ENCODE measurements around the gene LUC7L2. TPM values are rescaled to one million over a fixed set of nuclear protein-coding genes. Genes with fewer than 3 reads are reported as not detected.
"Not testable (repeated sequence)": the region's sequence is repeated elsewhere in the genome, so short reads cannot be mapped to it uniquely, and the experiment has no call there.

Gene LUC7L2
- total RNA-seq, 1 donor from 2014 or later = 51.8 TPM

DNA sequence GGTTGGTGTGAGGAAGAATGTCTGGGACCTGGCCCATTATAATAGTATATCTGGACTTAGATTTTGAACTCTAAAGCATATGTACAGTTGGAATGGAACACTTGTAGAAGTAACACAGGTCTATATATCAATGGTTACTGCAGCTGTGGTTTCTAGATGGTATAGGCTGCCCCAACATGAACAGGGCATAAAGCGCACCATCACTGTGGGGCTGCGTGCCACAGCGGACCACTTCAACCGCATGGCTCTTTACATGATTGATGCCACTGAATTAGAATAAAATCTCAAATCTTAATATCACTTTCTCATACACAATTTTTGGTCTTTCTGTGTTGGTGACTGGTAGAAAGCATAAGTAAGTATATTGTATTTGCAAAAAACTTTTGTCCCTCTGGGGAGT is 64.3 kb downstream of the LUC7L2 start:
- Histone ChIP-seq H3K9me3 (no peaks in the 10 kb centered on the region), H3K27ac (no peak overlapping the region), H3K4me1 (no peaks in the 10 kb centered on the region), H3K27me3 (no peaks in the 10 kb centered on the region), H3K4me3 (no peak overlapping the region), H3K36me3 (peaks cover 0 to 36% of the 10 kb centered on the region in 2 donors)
- no peak for TF ChIP-seq POLR2AphosphoS5 (IDR thresholded peaks at IDR 0.05; ENCODE audit: insufficient read depth in 1 of 2, low read depth in 1 of 2)
- TF ChIP-seq, protein P1, sequence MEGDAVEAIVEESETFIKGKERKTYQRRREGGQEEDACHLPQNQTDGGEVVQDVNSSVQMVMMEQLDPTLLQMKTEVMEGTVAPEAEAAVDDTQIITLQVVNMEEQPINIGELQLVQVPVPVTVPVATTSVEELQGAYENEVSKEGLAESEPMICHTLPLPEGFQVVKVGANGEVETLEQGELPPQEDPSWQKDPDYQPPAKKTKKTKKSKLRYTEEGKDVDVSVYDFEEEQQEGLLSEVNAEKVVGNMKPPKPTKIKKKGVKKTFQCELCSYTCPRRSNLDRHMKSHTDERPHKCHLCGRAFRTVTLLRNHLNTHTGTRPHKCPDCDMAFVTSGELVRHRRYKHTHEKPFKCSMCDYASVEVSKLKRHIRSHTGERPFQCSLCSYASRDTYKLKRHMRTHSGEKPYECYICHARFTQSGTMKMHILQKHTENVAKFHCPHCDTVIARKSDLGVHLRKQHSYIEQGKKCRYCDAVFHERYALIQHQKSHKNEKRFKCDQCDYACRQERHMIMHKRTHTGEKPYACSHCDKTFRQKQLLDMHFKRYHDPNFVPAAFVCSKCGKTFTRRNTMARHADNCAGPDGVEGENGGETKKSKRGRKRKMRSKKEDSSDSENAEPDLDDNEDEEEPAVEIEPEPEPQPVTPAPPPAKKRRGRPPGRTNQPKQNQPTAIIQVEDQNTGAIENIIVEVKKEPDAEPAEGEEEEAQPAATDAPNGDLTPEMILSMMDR (IDR thresholded peaks at IDR 0.05) = no peak
- no peak for TF ChIP-seq POLR2A (IDR thresholded peaks at IDR 0.05)
- intact Hi-C loops (cut with DNase I) = no loop called here
- no peak for DNase-seq (ENCODE audit: extremely low spot score in 2 of 2)

DNA sequence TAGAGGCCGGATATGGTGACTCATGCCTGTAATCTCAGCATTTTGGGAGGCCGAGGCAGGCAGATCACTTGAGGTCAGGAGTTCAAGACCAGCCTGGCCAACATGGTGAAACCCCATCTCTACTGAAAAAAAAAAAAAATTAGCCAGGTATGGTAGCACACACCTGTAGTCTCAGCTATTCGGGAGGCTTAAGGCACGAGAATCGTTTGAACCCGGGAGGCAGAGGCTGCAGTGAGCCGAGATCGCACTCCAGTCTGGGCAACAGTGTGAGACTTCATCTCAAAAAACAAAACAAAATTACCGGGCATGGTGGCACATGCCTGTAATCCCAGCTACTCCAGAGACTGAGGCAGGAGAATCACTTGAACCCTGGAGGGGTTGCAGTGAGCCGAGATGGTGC is 66.0 kb downstream of the LUC7L2 start:
- DNase-seq (ENCODE audit: extremely low spot score in 2 of 2); H3K27me3 ChIP-seq; H3K4me1 ChIP-seq; H3K27ac ChIP-seq; H3K4me3 ChIP-seq; H3K9me3 ChIP-seq; intact Hi-C loops (cut with DNase I): not testable (repeated sequence)
- H3K36me3 ChIP-seq = peaks cover 0 to 19% of the 10 kb centered on the region in 2 donors

DNA sequence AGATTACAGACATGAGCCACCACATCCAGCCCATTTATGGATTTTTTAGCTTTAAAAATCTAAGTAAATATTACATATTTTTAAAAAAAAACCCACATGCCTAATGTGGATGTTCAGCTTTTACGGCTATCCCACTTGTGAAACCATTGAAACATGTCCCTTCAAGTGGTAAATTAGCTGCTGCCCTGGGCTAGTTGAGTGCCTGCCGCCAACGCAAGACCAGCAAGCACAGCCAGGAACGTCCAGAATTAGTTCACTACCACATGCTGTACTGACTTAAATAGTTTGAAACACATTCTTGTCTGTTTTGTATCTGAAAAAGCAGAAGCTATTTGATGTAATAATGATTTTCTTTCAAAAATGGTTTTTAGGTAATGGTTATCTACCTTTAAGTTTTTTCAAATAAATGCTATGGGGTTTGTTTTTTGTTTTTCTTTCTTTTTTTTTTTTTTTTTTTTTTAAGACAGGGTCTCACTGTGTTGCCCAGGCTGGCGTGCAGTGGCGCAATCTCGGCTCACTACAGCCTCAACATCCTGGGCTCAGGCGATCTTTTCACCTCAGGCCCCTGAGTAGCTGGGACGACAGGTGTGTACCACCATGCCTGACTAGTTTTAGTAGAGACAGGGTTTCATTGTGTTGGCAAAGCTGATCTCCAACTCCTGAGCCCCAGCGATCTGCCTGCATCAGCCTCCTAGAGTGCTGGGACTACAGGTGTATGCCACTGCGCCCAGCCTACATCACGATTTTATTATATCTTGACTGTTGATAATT is 66.7 kb downstream of the LUC7L2 start:
- intact Hi-C loops (cut with DNase I) = no loop called here
- H3K27ac ChIP-seq = no peak overlapping the region
- no peaks in the 10 kb centered on the region for H3K27me3 ChIP-seq
- H3K9me3 ChIP-seq = no peaks in the 10 kb centered on the region
- TF ChIP-seq, protein P1 (IDR thresholded peaks at IDR 0.05) = no peak
- TF ChIP-seq POLR2AphosphoS5 (IDR thresholded peaks at IDR 0.05; ENCODE audit: insufficient read depth in 1 of 2, low read depth in 1 of 2) = no peak
- TF ChIP-seq POLR2A (IDR thresholded peaks at IDR 0.05) = no peak
- H3K4me3 ChIP-seq = no peak overlapping the region
- no peaks in the 10 kb centered on the region for H3K4me1 ChIP-seq
- DNase-seq (ENCODE audit: extremely low spot score in 2 of 2) = no peak
- H3K36me3 ChIP-seq = peaks cover 0 to 15% of the 10 kb centered on the region in 2 donors

DNA sequence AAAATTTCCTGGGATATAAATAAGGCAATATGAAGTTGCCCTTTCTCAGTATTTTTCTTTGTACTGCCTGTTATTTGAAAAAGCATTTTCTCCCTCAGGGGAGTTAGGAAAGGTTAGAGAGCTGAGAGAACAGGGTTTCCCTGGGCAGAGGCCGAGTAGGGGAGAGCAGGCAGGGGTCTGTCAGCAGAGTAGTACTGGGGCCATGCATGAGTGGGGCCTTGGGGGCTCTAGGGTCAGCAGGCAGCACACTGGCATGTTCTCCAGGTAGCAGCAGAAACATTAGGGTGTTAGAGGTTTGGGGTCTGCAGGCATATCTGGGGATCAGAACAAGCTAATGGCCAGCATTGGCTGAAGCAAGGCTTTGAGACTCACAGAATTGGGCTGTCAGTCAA is 67.3 kb downstream of the LUC7L2 start:
- Histone ChIP-seq H3K9me3 (no peaks in the 10 kb centered on the region), H3K27me3 (no peaks in the 10 kb centered on the region), H3K27ac (no peak overlapping the region), H3K36me3 (peaks cover 0 to 13% of the 10 kb centered on the region in 2 donors), H3K4me3 (no peak overlapping the region), H3K4me1 (no peaks in the 10 kb centered on the region)
- intact Hi-C loops (cut with DNase I) = no loop called here
- TF ChIP-seq POLR2A (IDR thresholded peaks at IDR 0.05) = no peak
- TF ChIP-seq, protein P1 (IDR thresholded peaks at IDR 0.05) = no peak
- no peak for DNase-seq (ENCODE audit: extremely low spot score in 2 of 2)

DNA sequence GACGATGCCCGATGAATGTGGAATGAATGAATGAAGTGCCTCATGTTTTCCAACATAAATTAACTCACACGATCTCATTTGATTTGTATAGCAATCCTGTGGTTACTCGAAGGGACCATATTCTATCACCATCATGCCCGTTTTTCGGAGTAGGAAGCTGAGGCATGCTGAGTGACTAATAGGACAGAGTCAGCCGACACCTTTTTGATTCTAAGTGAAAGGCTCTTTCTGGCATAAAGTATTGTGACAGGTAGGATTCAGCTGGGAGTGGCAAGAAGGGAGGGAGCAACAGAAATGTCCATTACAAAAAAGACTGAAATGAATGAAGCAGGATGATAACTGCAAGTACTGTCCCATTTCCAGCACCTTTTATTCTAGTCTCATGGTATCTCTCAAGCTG is 68.1 kb downstream of the LUC7L2 start:
- Histone ChIP-seq H3K36me3 (peaks cover 0 to 6% of the 10 kb centered on the region in 2 donors), H3K27me3 (no peaks in the 10 kb centered on the region), H3K4me1 (no peaks in the 10 kb centered on the region), H3K4me3 (no peak overlapping the region), H3K27ac (no peak overlapping the region), H3K9me3 (no peaks in the 10 kb centered on the region)
- TF ChIP-seq, protein P1 (IDR thresholded peaks at IDR 0.05) = no peak
- DNase-seq (ENCODE audit: extremely low spot score in 2 of 2) = no peak
- intact Hi-C loops (cut with DNase I) = no loop called here

DNA sequence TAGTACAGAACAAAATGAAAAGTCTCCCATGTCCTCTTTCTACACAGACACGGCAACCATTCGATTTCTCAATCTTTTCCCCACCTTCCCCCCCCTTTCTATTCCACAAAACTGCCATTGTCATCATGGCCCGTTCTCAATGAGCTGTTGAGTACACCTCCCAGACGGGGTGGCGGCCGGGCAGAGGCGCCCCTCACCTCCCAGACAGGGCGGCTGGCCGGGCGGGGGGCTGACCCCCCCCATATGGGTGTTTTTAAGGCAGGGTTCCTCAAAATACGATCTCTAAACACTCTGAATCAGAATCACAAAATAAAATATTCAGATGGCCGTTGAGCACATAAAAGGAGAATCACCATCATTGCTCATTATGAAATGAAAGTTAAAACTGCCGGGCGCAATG is 70.0 kb downstream of the LUC7L2 start:
- H3K27me3 ChIP-seq; H3K27ac ChIP-seq; H3K36me3 ChIP-seq; DNase-seq (ENCODE audit: extremely low spot score in 2 of 2); H3K4me3 ChIP-seq; H3K9me3 ChIP-seq; intact Hi-C loops (cut with DNase I): not testable (repeated sequence)
- peaks cover 13% of the 10 kb centered on the region for H3K4me1 ChIP-seq
